ENCODE results near the gene CHML.

CHML gene

GRCh38 chr1:241646201-241646600 is 6.0 kb upstream of the CHML start:
- in situ Hi-C loops (cut with MboI; ENCODE audit: low sequenced_read_pairs) = no loop called here

- in situ Hi-C loops (cut with MboI; ENCODE audit: low sequenced_read_pairs) = no loop called here
Observed at GRCh38 chr1:241645199-241645598, 5.0 kb upstream of the CHML start.

- in situ Hi-C loops (cut with MboI; ENCODE audit: low sequenced_read_pairs) = no loop called here
Observed at GRCh38 chr1:241644259-241644658, 4.1 kb upstream of the CHML start.

- in situ Hi-C loops (cut with MboI; ENCODE audit: low sequenced_read_pairs) = no loop called here
Observed at GRCh38 chr1:241642593-241642944, 2.4 kb upstream of the CHML start.

- in situ Hi-C loops (cut with MboI; ENCODE audit: low sequenced_read_pairs) = no loop called here
Observed at GRCh38 chr1:241641773-241642592, 1.8 kb upstream of the CHML start.

GRCh38 chr1:241640867-241641622 is 876 bp upstream of the CHML start:
- in situ Hi-C loops (cut with MboI; ENCODE audit: low sequenced_read_pairs) = no loop called here

- in situ Hi-C loops (cut with MboI; ENCODE audit: low sequenced_read_pairs) = no loop called here
Observed at GRCh38 chr1:241639623-241640148, 483 bp downstream of the CHML start.

GRCh38 chr1:241638909-241639622 is 1.1 kb downstream of the CHML start:
- in situ Hi-C loops (cut with MboI; ENCODE audit: low sequenced_read_pairs) = no loop called here

GRCh38 chr1:241638099-241638682 is 2.0 kb downstream of the CHML start:
- in situ Hi-C loops (cut with MboI; ENCODE audit: low sequenced_read_pairs) = no loop called here

GRCh38 chr1:241637604-241638003 is 2.6 kb downstream of the CHML start:
- in situ Hi-C loops (cut with MboI; ENCODE audit: low sequenced_read_pairs) = no loop called here

GRCh38 chr1:241637046-241637590 is 3.1 kb downstream of the CHML start:
- in situ Hi-C loops (cut with MboI; ENCODE audit: low sequenced_read_pairs) = no loop called here

- in situ Hi-C loops (cut with MboI; ENCODE audit: low sequenced_read_pairs) = no loop called here
Observed at GRCh38 chr1:241636291-241636690, 3.9 kb downstream of the CHML start.

- in situ Hi-C loops (cut with MboI; ENCODE audit: low sequenced_read_pairs) = no loop called here
Observed at GRCh38 chr1:241635556-241636152, 4.5 kb downstream of the CHML start.

- in situ Hi-C loops (cut with MboI; ENCODE audit: low sequenced_read_pairs) = no loop called here
Observed at GRCh38 chr1:241632987-241633386, 7.2 kb downstream of the CHML start.

GRCh38 chr1:241631674-241632073 is 8.5 kb downstream of the CHML start:
- in situ Hi-C loops (cut with MboI; ENCODE audit: low sequenced_read_pairs) = no loop called here

GRCh38 chr1:241630899-241631298 is 9.3 kb downstream of the CHML start:
- in situ Hi-C loops (cut with MboI; ENCODE audit: low sequenced_read_pairs) = no loop called here

- in situ Hi-C loops (cut with MboI; ENCODE audit: low sequenced_read_pairs) = no loop called here
Observed at GRCh38 chr1:241630476-241630875, 9.7 kb downstream of the CHML start.

- in situ Hi-C loops (cut with MboI; ENCODE audit: low sequenced_read_pairs) = no loop called here
Observed at GRCh38 chr1:241630005-241630404, 10.2 kb downstream of the CHML start.

GRCh38 chr1:241627453-241628259 is 12.5 kb downstream of the CHML start:
- in situ Hi-C loops (cut with MboI; ENCODE audit: low sequenced_read_pairs) = no loop called here

All from HL-60/S4 (cell line).